HEK293 (cell line): ENCODE data around the gene SLC36A3.

Source experiments
- CTCF ChIA-PET: fragments of 350-600 bp; formaldehyde crosslinking; extraction: SDS; loops from one replicate; lab custom pipeline; 2021; ENCODE audit warnings: antibody characterized with exemption; lab: Yijun Ruan, JAX
- POLR2A ChIA-PET: fragments of 300-600 bp; formaldehyde crosslinking; extraction: SDS; loops from one replicate; lab custom pipeline; 2020; ENCODE audit warnings: antibody characterized with exemption, inconsistent platforms; lab: Yijun Ruan, JAX
- H3K27ac ChIP-seq: fragments of 200-500 bp; sonication (Bioruptor generic); 2 replicates; pipeline ENCODE4 v1.5.1; 2014; ENCODE audit warnings: low read depth, low read length, control low read depth, inconsistent platforms; ENCODE audit errors: extremely low read depth
- H3K36me3 ChIP-seq, 2 experiments: fragments of 200-500 bp in 1 of 2; sonication (Bioruptor generic) in 1 of 2; 1 replicate in 1 of 2; 2 replicates in 1 of 2; pipeline ENCODE4 v1.5.1; 2014 to 2017; ENCODE audit warnings: inconsistent platforms in 2 of 2, low read length in 2 of 2; ENCODE audit not compliant: control insufficient read depth in 2 of 2, insufficient read depth in 1 of 2
- H3K4me1 ChIP-seq: fragments of 200-500 bp; sonication (Bioruptor generic); 2 replicates; pipeline ENCODE4 v1.5.1; 2014; ENCODE audit warnings: mild to moderate bottlenecking, low read length, inconsistent platforms; ENCODE audit not compliant: control insufficient read depth, insufficient read depth
- H3K4me3 ChIP-seq: 2 replicates; pipeline ENCODE4 v1.5.1; 2011; ENCODE audit warnings: low read depth, mild to moderate bottlenecking, control low read depth, low read length, moderate library complexity
- H3K9me3 ChIP-seq: fragments of 200-500 bp; sonication (Bioruptor generic); 2 replicates; pipeline ENCODE4 v1.5.1; 2014; ENCODE audit warnings: low read depth, low read length, inconsistent platforms; ENCODE audit not compliant: control insufficient read depth, insufficient read depth
- KLF8 ChIP-seq: fragments of 450-650 bp; formaldehyde crosslinking; IDR thresholded peaks from 2 replicates; pipeline ENCODE4 v1.5.1; 2016; ENCODE audit warnings: missing biosample characterization, missing genetic modification characterization
- PRDM1 ChIP-seq: fragments of 450-650 bp; formaldehyde crosslinking; IDR thresholded peaks from 2 replicates; pipeline ENCODE4; 2016; ENCODE audit warnings: missing biosample characterization, missing genetic modification characterization
- ZNF146 ChIP-seq: fragments of 450-650 bp; formaldehyde crosslinking; IDR thresholded peaks from 2 replicates; pipeline ENCODE4 v1.5.1; 2016; ENCODE audit warnings: missing biosample characterization, missing genetic modification characterization
- ZNF202 ChIP-seq: fragments of 450-650 bp; formaldehyde crosslinking; IDR thresholded peaks from 2 replicates; pipeline ENCODE4 v1.5.1; 2016; ENCODE audit warnings: missing biosample characterization, missing genetic modification characterization, borderline replicate concordance
- ZNF211 ChIP-seq: fragments of 450-650 bp; formaldehyde crosslinking; IDR thresholded peaks from 2 replicates; pipeline ENCODE4 v1.5.1; 2016; ENCODE audit warnings: low read depth, missing biosample characterization, missing genetic modification characterization
- ZNF501 ChIP-seq: fragments of 450-650 bp; formaldehyde crosslinking; IDR thresholded peaks from 2 replicates; pipeline ENCODE4 v1.5.1; 2016; ENCODE audit warnings: missing biosample characterization, missing genetic modification characterization
- ZNF510 ChIP-seq: fragments of 450-650 bp; formaldehyde crosslinking; IDR thresholded peaks from 2 replicates; pipeline ENCODE4 v1.5.1; 2018; ENCODE audit warnings: mild to moderate bottlenecking, missing genetic modification characterization, missing biosample characterization; ENCODE audit not compliant: insufficient replicate concordance
- ZNF600 ChIP-seq: fragments of 450-650 bp; formaldehyde crosslinking; IDR thresholded peaks from 2 replicates; pipeline ENCODE4 v1.5.1; 2016; ENCODE audit warnings: missing biosample characterization, missing genetic modification characterization
- ZNF670 ChIP-seq: fragments of 450-650 bp; formaldehyde crosslinking; IDR thresholded peaks from 2 replicates; pipeline ENCODE4 v1.5.1; 2016; ENCODE audit warnings: missing biosample characterization, missing genetic modification characterization, low read depth
- TF ChIP-seq, protein P1 (sequence below): fragments of 450-650 bp; formaldehyde crosslinking; IDR thresholded peaks from 2 replicates; pipeline ENCODE4 v1.5.1; 2016; ENCODE audit warnings: missing biosample characterization, missing genetic modification characterization
- TF ChIP-seq, protein P2 (sequence below): sonication (generic); formaldehyde crosslinking; IDR thresholded peaks from 2 replicates; pipeline ENCODE4 v1.8.1; 2022; ENCODE audit warnings: mild to moderate bottlenecking, moderate library complexity, missing genetic modification reagents
- TF ChIP-seq, protein P3 (sequence below): fragments of 450-650 bp; formaldehyde crosslinking; IDR thresholded peaks from 2 replicates; pipeline ENCODE4 v1.5.1; 2016; ENCODE audit warnings: missing biosample characterization, missing genetic modification characterization
- TF ChIP-seq, protein P4 (sequence below): fragments of 450-650 bp; formaldehyde crosslinking; IDR thresholded peaks from 2 replicates; pipeline ENCODE4 v1.5.1; 2016; ENCODE audit warnings: missing biosample characterization, missing genetic modification characterization
- TF ChIP-seq, protein P5 (sequence below): fragments of 450-650 bp; formaldehyde crosslinking; IDR thresholded peaks from 2 replicates; pipeline ENCODE4 v1.5.1; 2016; ENCODE audit warnings: missing biosample characterization, missing genetic modification characterization
- TF ChIP-seq, protein P6 (sequence below): fragments of 450-650 bp; formaldehyde crosslinking; IDR thresholded peaks from 2 replicates; pipeline ENCODE4 v1.5.1; 2016; ENCODE audit warnings: missing biosample characterization, missing genetic modification characterization, borderline replicate concordance

SLC36A3 gene

DNA sequence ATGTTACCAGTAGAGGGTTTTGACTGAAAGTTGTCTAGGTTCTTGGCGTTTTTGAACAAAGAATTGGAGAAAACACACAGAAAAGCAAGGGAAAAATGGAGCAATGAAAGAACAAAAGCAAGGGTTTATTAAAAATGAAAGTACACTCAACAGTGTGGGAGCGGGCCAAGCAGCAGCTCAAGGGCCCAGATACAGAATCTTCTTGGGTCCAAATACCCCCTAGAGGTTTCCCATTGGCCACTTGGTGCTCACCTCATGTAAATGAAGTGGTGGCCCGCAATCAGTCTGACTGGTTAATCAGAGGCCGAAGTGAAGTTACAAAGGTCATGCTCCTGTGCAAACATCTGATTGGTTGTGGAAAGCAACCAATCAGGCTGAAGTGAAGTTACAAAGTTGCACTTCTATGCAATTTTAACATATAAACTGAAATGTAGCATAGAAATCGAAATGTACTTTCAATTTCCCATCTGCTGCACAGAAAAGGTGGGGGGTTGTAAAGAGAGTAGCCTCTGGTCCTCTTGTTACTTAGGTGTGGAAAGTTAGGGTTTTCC, 52.5 kb downstream of the SLC36A3 start:
- TF ChIP-seq KLF8 (tag by site-specific recombination) = no peak
- 0 out of 2 replicates have a peak, but pooled peaks have one; percentile 21 for TF ChIP-seq PRDM1 (tag by site-specific recombination)
- H3K4me3 ChIP-seq = no peak overlapping the region
- no peaks in the 10 kb centered on the region for H3K36me3 ChIP-seq
- peaks cover 3% of the 10 kb centered on the region; the same call in 1 of the 2 replicates for H3K4me1 ChIP-seq
- ChIA-PET POLR2A (interaction anchor here (2.7 kb wide), 1 partner anchor 28 kb away, joined by 28 read pairs; the partner anchor contains the start of gene CCDC69), CTCF (interaction anchor here (2.2 kb wide), 1 partner anchor 12 kb away, joined by 7 read pairs; no protein-coding TSS in a partner anchor)
- no peaks in the 10 kb centered on the region for H3K9me3 ChIP-seq
- H3K27ac ChIP-seq = no peak overlapping the region

DNA sequence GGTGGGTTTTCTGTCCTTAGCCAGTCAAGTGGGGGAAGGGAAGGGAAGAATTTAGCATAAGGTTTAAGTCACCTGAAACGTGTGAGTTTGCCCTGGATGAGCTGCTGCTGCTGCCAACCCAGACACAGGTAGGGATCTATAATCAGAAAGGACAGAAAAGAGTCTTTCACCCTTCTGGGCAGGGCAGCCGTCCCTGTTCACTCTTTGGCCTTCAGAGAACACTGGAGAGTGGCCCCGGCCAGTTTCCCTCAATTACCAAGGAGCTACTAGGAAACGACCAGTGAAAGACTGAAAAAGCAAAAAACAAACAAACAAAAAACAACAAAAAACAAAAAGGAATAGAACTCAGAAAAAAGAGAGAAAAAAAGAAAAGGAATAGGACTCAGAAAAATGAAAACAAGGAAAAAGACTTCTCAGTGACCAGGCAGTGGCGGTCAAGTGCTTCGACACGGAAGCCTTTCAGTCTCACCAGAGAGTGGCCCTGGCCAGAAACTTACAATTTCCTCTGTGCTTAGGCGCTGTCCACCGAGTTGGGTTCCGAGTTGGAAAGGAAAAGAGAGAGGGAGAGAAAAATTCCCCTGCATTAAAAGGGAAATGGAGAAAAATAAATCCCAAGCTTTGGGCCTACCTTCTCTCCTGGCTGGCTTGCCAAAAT, 53.1 kb downstream of the SLC36A3 start:
- no peak overlapping the region for H3K27ac ChIP-seq
- CTCF ChIA-PET = interaction anchor here (0.6 to 2.2 kb wide), 2 partner anchors 12 to 463 kb away, joined by 3 to 7 read pairs; no protein-coding TSS in a partner anchor
- no peak for TF ChIP-seq ZNF211
- TF ChIP-seq, protein P1, sequence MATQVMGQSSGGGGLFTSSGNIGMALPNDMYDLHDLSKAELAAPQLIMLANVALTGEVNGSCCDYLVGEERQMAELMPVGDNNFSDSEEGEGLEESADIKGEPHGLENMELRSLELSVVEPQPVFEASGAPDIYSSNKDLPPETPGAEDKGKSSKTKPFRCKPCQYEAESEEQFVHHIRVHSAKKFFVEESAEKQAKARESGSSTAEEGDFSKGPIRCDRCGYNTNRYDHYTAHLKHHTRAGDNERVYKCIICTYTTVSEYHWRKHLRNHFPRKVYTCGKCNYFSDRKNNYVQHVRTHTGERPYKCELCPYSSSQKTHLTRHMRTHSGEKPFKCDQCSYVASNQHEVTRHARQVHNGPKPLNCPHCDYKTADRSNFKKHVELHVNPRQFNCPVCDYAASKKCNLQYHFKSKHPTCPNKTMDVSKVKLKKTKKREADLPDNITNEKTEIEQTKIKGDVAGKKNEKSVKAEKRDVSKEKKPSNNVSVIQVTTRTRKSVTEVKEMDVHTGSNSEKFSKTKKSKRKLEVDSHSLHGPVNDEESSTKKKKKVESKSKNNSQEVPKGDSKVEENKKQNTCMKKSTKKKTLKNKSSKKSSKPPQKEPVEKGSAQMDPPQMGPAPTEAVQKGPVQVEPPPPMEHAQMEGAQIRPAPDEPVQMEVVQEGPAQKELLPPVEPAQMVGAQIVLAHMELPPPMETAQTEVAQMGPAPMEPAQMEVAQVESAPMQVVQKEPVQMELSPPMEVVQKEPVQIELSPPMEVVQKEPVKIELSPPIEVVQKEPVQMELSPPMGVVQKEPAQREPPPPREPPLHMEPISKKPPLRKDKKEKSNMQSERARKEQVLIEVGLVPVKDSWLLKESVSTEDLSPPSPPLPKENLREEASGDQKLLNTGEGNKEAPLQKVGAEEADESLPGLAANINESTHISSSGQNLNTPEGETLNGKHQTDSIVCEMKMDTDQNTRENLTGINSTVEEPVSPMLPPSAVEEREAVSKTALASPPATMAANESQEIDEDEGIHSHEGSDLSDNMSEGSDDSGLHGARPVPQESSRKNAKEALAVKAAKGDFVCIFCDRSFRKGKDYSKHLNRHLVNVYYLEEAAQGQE (tag by site-specific recombination) = peak; percentile 73
- no peak for TF ChIP-seq ZNF510 (tag by site-specific recombination)
- TF ChIP-seq, protein P2, sequence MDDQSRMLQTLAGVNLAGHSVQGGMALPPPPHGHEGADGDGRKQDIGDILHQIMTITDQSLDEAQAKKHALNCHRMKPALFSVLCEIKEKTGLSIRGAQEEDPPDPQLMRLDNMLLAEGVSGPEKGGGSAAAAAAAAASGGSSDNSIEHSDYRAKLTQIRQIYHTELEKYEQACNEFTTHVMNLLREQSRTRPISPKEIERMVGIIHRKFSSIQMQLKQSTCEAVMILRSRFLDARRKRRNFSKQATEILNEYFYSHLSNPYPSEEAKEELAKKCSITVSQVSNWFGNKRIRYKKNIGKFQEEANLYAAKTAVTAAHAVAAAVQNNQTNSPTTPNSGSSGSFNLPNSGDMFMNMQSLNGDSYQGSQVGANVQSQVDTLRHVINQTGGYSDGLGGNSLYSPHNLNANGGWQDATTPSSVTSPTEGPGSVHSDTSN (CRISPR knock-in tag) = no peak
- TF ChIP-seq PRDM1 (tag by site-specific recombination) = peak; percentile 57
- TF ChIP-seq, protein P3, sequence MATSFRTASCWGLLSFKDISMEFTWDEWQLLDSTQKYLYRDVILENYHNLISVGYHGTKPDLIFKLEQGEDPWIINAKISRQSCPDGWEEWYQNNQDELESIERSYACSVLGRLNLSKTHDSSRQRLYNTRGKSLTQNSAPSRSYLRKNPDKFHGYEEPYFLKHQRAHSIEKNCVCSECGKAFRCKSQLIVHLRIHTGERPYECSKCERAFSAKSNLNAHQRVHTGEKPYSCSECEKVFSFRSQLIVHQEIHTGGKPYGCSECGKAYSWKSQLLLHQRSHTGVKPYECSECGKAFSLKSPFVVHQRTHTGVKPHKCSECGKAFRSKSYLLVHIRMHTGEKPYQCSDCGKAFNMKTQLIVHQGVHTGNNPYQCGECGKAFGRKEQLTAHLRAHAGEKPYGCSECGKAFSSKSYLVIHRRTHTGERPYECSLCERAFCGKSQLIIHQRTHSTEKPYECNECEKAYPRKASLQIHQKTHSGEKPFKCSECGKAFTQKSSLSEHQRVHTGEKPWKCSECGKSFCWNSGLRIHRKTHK (tag by site-specific recombination) = no peak
- TF ChIP-seq, protein P4, sequence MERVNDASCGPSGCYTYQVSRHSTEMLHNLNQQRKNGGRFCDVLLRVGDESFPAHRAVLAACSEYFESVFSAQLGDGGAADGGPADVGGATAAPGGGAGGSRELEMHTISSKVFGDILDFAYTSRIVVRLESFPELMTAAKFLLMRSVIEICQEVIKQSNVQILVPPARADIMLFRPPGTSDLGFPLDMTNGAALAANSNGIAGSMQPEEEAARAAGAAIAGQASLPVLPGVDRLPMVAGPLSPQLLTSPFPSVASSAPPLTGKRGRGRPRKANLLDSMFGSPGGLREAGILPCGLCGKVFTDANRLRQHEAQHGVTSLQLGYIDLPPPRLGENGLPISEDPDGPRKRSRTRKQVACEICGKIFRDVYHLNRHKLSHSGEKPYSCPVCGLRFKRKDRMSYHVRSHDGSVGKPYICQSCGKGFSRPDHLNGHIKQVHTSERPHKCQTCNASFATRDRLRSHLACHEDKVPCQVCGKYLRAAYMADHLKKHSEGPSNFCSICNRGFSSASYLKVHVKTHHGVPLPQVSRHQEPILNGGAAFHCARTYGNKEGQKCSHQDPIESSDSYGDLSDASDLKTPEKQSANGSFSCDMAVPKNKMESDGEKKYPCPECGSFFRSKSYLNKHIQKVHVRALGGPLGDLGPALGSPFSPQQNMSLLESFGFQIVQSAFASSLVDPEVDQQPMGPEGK = no peak
- no peak for TF ChIP-seq ZNF501 (tag by site-specific recombination)
- TF ChIP-seq, protein P5, sequence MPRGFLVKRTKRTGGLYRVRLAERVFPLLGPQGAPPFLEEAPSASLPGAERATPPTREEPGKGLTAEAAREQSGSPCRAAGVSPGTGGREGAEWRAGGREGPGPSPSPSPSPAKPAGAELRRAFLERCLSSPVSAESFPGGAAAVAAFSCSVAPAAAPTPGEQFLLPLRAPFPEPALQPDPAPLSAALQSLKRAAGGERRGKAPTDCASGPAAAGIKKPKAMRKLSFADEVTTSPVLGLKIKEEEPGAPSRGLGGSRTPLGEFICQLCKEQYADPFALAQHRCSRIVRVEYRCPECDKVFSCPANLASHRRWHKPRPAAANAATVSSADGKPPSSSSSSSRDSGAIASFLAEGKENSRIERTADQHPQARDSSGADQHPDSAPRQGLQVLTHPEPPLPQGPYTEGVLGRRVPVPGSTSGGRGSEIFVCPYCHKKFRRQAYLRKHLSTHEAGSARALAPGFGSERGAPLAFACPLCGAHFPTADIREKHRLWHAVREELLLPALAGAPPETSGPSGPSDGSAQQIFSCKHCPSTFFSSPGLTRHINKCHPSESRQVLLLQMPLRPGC (tag by site-specific recombination) = no peak
- TF ChIP-seq ZNF146 = no peak
- TF ChIP-seq ZNF202 = no peak
- TF ChIP-seq ZNF600 (tag by site-specific recombination) = no peak
- no peak for TF ChIP-seq ZNF670 (tag by site-specific recombination)
- TF ChIP-seq, protein P6, sequence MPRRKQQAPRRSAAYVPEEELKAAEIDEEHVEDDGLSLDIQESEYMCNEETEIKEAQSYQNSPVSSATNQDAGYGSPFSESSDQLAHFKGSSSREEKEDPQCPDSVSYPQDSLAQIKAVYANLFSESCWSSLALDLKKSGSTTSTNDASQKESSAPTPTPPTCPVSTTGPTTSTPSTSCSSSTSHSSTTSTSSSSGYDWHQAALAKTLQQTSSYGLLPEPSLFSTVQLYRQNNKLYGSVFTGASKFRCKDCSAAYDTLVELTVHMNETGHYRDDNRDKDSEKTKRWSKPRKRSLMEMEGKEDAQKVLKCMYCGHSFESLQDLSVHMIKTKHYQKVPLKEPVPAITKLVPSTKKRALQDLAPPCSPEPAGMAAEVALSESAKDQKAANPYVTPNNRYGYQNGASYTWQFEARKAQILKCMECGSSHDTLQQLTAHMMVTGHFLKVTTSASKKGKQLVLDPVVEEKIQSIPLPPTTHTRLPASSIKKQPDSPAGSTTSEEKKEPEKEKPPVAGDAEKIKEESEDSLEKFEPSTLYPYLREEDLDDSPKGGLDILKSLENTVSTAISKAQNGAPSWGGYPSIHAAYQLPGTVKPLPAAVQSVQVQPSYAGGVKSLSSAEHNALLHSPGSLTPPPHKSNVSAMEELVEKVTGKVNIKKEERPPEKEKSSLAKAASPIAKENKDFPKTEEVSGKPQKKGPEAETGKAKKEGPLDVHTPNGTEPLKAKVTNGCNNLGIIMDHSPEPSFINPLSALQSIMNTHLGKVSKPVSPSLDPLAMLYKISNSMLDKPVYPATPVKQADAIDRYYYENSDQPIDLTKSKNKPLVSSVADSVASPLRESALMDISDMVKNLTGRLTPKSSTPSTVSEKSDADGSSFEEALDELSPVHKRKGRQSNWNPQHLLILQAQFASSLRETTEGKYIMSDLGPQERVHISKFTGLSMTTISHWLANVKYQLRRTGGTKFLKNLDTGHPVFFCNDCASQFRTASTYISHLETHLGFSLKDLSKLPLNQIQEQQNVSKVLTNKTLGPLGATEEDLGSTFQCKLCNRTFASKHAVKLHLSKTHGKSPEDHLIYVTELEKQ = no peak
- H3K4me1 ChIP-seq = peaks cover 3% of the 10 kb centered on the region; the same call in 1 of the 2 replicates
- H3K36me3 ChIP-seq = no peaks in the 10 kb centered on the region
- POLR2A ChIA-PET = no interaction called here
- H3K9me3 ChIP-seq = no peaks in the 10 kb centered on the region
- H3K4me3 ChIP-seq = no peak overlapping the region
